GM12878 (cell line): Measurements from ENCODE around the gene MRPL39. TPM values are rescaled to one million over a fixed set of nuclear protein-coding genes. Genes with fewer than 3 reads are reported as not detected.

Experiments used
- ATF7 ChIP-seq: fragments of 450-650 bp; IDR thresholded peaks from 2 replicates; pipeline ENCODE4 v1.6.1; 2016; ENCODE audit warnings: low read depth, mild to moderate bottlenecking
- BACH1 ChIP-seq: fragments of 450-650 bp; IDR thresholded peaks from 2 replicates; pipeline ENCODE4 v1.6.1; 2017; ENCODE audit warnings: mild to moderate bottlenecking, borderline replicate concordance
- BCLAF1 ChIP-seq: fragments of 450-650 bp; IDR thresholded peaks from 2 replicates; pipeline ENCODE4 v1.6.1; 2017; ENCODE audit warnings: antibody characterized with exemption, mild to moderate bottlenecking, moderate library complexity
- CHD2 ChIP-seq: IDR thresholded peaks from 2 replicates; pipeline ENCODE4 v1.6.1; 2011; ENCODE audit warnings: low read depth, low read length, improper control_type of control experiment, borderline replicate concordance
- FOXK2 ChIP-seq: fragments of 450-650 bp; IDR thresholded peaks from 2 replicates; pipeline ENCODE4 v1.6.1; 2017; ENCODE audit warnings: mild to moderate bottlenecking, moderate library complexity
- GABPA ChIP-seq: IDR thresholded peaks from 2 replicates; pipeline ENCODE4 v1.6.1; 2014; ENCODE audit warnings: antibody characterized with exemption, low read depth, mild to moderate bottlenecking, inconsistent platforms
- HDAC2 ChIP-seq: fragments of 200-600 bp; sonication (generic); IDR thresholded peaks from 2 replicates; pipeline ENCODE4 v1.6.1; 2017
- IRF4 ChIP-seq: IDR thresholded peaks from 2 replicates; pipeline ENCODE4 v1.6.1; 2011; ENCODE audit warnings: low read depth, low read length
- MYC ChIP-seq: IDR thresholded peaks from 2 replicates; pipeline ENCODE4 v1.6.1; 2011; ENCODE audit warnings: mild to moderate bottlenecking, low read length, moderate library complexity, inconsistent platforms; ENCODE audit not compliant: insufficient read depth, insufficient replicate concordance, insufficient read length, severe bottlenecking
- NBN ChIP-seq: fragments of 450-650 bp; IDR thresholded peaks from 2 replicates; pipeline ENCODE4 v1.6.1; 2016
- NFYB ChIP-seq: IDR thresholded peaks from 2 replicates; pipeline ENCODE4 v1.6.1; 2011; ENCODE audit warnings: low read depth, mild to moderate bottlenecking, low read length, improper control_type of control experiment, moderate library complexity; ENCODE audit not compliant: insufficient read depth
- NR2C2 ChIP-seq: IDR thresholded peaks from 2 replicates; pipeline ENCODE4 v1.6.1; 2011; ENCODE audit warnings: borderline replicate concordance, low read depth; ENCODE audit not compliant: control insufficient read depth, insufficient read length
- POLR2AphosphoS5 ChIP-seq: IDR thresholded peaks from 2 replicates; pipeline ENCODE4 v1.6.1; 2011; ENCODE audit warnings: mild to moderate bottlenecking, low read length, inconsistent platforms
- RAD21 ChIP-seq: IDR thresholded peaks from 2 replicates; pipeline ENCODE4 v1.6.1; 2011; ENCODE audit warnings: mild to moderate bottlenecking, low read depth, low read length, moderate library complexity; ENCODE audit not compliant: insufficient read depth
- SMAD1 ChIP-seq: fragments of 450-650 bp; IDR thresholded peaks from 2 replicates; pipeline ENCODE4 v1.6.1; 2018; ENCODE audit warnings: mild to moderate bottlenecking, low read depth; ENCODE audit not compliant: partially characterized antibody
- YBX1 ChIP-seq: fragments of 450-650 bp; IDR thresholded peaks from 2 replicates; pipeline ENCODE4 v1.6.1; 2016; ENCODE audit warnings: antibody characterized with exemption
- ZBTB11 ChIP-seq: fragments of 450-650 bp; formaldehyde crosslinking; IDR thresholded peaks from 2 replicates; pipeline ENCODE4 v1.5.0; 2022; ENCODE audit warnings: mild to moderate bottlenecking, missing genetic modification characterization
- polyA plus RNA-seq, 11 experiments: library from polyadenylated mRNA; depleted of rRNA in 4 of 11; unstranded in 6 of 11; stranded (reverse) in 5 of 11; fragments of >200 nt; fragmentation: Nextera tagmentation in 4 of 11; fragmentation: Illumina TruSeq in 1 of 11; extraction: Ambion mirVana in 4 of 11; extraction: Trizol in 1 of 11; gene quantifications; 1 replicate in 1 of 11; 2 replicates in 10 of 11; pipeline versions ENCODE4 v1.2.1 to v1.2.3, GENCODE V29; 2011 to 2016; ENCODE audit warnings: inconsistent platforms in 2 of 11, missing spikeins in 2 of 11, low read depth in 1 of 11
- total RNA-seq, 4 experiments: library from RNA; depleted of rRNA in 3 of 4; stranded (reverse); fragments of >200 nt in 3 of 4; fragmentation: Illumina TruSeq in 1 of 4; extraction: Trizol in 1 of 4; gene quantifications; 2 replicates each; pipeline versions ENCODE4 v1.2.1 to v1.2.3, GENCODE V29; 2013 to 2021
- TF ChIP-seq, protein P1 (sequence below): IDR thresholded peaks from 2 replicates; pipeline ENCODE4 v1.6.1; 2011; ENCODE audit warnings: mild to moderate bottlenecking, low read depth, low read length, moderate library complexity; ENCODE audit not compliant: insufficient replicate concordance
- TF ChIP-seq, protein P2 (sequence below): fragments of 450-650 bp; formaldehyde crosslinking; IDR thresholded peaks from 2 replicates; pipeline ENCODE4 v1.4.0; 2020; ENCODE audit warnings: mild to moderate bottlenecking, moderate library complexity

The MRPL39 gene
- total and polyA plus RNA-seq, 10 of the 15 experiments (the other 5 are each of a cell fraction or from before 2014, with no cell fraction given) = 68.8 to 292 (median 120) TPM

GRCh38 chr21:25573409-25574206, 33.7 kb downstream of the MRPL39 start (continued):
- TF ChIP-seq ATF7 = peak; percentile 31; the same call in 1 of the 2 replicates
- TF ChIP-seq HDAC2 = no peak
- no peak for TF ChIP-seq GABPA
- no peak for TF ChIP-seq ZBTB11 (CRISPR knock-in tag)
- no peak for TF ChIP-seq CHD2
- TF ChIP-seq IRF4 = no peak; the same call in 1 of the 2 replicates
- TF ChIP-seq MYC = no peak
- no peak for TF ChIP-seq NR2C2
- 0 out of 2 replicates have a peak, but pooled peaks have one; percentile 23 for TF ChIP-seq NBN
- peak; percentile 92 for TF ChIP-seq POLR2AphosphoS5
- TF ChIP-seq NFYB = no peak
- TF ChIP-seq, protein P1, sequence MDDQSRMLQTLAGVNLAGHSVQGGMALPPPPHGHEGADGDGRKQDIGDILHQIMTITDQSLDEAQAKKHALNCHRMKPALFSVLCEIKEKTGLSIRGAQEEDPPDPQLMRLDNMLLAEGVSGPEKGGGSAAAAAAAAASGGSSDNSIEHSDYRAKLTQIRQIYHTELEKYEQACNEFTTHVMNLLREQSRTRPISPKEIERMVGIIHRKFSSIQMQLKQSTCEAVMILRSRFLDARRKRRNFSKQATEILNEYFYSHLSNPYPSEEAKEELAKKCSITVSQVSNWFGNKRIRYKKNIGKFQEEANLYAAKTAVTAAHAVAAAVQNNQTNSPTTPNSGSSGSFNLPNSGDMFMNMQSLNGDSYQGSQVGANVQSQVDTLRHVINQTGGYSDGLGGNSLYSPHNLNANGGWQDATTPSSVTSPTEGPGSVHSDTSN = peak; percentile 28
- no peak for TF ChIP-seq YBX1
- TF ChIP-seq, protein P2, sequence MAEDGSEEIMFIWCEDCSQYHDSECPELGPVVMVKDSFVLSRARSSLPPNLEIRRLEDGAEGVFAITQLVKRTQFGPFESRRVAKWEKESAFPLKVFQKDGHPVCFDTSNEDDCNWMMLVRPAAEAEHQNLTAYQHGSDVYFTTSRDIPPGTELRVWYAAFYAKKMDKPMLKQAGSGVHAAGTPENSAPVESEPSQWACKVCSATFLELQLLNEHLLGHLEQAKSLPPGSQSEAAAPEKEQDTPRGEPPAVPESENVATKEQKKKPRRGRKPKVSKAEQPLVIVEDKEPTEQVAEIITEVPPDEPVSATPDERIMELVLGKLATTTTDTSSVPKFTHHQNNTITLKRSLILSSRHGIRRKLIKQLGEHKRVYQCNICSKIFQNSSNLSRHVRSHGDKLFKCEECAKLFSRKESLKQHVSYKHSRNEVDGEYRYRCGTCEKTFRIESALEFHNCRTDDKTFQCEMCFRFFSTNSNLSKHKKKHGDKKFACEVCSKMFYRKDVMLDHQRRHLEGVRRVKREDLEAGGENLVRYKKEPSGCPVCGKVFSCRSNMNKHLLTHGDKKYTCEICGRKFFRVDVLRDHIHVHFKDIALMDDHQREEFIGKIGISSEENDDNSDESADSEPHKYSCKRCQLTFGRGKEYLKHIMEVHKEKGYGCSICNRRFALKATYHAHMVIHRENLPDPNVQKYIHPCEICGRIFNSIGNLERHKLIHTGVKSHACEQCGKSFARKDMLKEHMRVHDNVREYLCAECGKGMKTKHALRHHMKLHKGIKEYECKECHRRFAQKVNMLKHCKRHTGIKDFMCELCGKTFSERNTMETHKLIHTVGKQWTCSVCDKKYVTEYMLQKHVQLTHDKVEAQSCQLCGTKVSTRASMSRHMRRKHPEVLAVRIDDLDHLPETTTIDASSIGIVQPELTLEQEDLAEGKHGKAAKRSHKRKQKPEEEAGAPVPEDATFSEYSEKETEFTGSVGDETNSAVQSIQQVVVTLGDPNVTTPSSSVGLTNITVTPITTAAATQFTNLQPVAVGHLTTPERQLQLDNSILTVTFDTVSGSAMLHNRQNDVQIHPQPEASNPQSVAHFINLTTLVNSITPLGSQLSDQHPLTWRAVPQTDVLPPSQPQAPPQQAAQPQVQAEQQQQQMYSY (CRISPR knock-in tag) = no peak
- no peak for TF ChIP-seq FOXK2
- TF ChIP-seq SMAD1 = no peak
- TF ChIP-seq BCLAF1 = no peak
- no peak for TF ChIP-seq RAD21
- no peak for TF ChIP-seq BACH1
